NT2/D1 (cell line): ENCODE results near the gene FPGS.

ENCODE experiments used
- DNase-seq: peaks from one replicate; pipeline ENCODE4 v3.0.0-alpha.2; 2011; ENCODE audit warnings: low read depth, low spot score
- H3K27me3 ChIP-seq: 2 replicates; pipeline ENCODE4 v1.6.0; 2011; ENCODE audit warnings: mild to moderate bottlenecking; ENCODE audit not compliant: insufficient read length, insufficient read depth
- H3K36me3 ChIP-seq: 2 replicates; pipeline ENCODE4 v1.6.1; 2011; ENCODE audit warnings: mild to moderate bottlenecking, low read length, mixed read lengths; ENCODE audit not compliant: insufficient read depth, insufficient read length
- H3K4me1 ChIP-seq: 2 replicates; pipeline ENCODE4 v1.5.1; 2011; ENCODE audit not compliant: insufficient read depth, insufficient read length
- H3K4me3 ChIP-seq: 2 replicates; pipeline ENCODE4 v1.5.1; 2011; ENCODE audit warnings: low read depth; ENCODE audit not compliant: insufficient read length
- H3K9ac ChIP-seq: 2 replicates; pipeline ENCODE4 v1.6.0; 2011; ENCODE audit warnings: low read depth; ENCODE audit not compliant: insufficient read length
- H3K9me3 ChIP-seq: 2 replicates; pipeline ENCODE4 v1.5.1; 2011; ENCODE audit warnings: mild to moderate bottlenecking, low read length; ENCODE audit not compliant: insufficient read depth
- SUZ12 ChIP-seq: IDR thresholded peaks from 2 replicates; pipeline ENCODE4 v1.6.1; 2011; ENCODE audit not compliant: insufficient read length, insufficient read depth; ENCODE audit errors: extremely low read depth
- YY1 ChIP-seq: IDR thresholded peaks from 2 replicates; pipeline ENCODE4 v1.6.1; 2011; ENCODE audit not compliant: insufficient read length, insufficient read depth
- ZNF274 ChIP-seq: IDR thresholded peaks from 2 replicates; pipeline ENCODE4 v1.6.1; 2011; ENCODE audit warnings: mild to moderate bottlenecking, low read depth, low read length

FPGS gene

GRCh38 chr9:127765418-127765817 is 37.3 kb upstream of the FPGS start:
- no peak for TF ChIP-seq SUZ12
- no peak for TF ChIP-seq ZNF274
- no peak for TF ChIP-seq YY1
- H3K9ac ChIP-seq, result no peak overlapping the region
- no peaks in the 10 kb centered on the region for H3K9me3 ChIP-seq
- no peak for DNase-seq
- no peak overlapping the region for H3K4me3 ChIP-seq
- peaks cover 3% of the 10 kb centered on the region for H3K36me3 ChIP-seq
- no peaks in the 10 kb centered on the region for H3K27me3 ChIP-seq
- peaks cover 28% of the 10 kb centered on the region for H3K4me1 ChIP-seq

GRCh38 chr9:127767410-127767809 is 35.3 kb upstream of the FPGS start:
- Histone ChIP-seq H3K36me3 (peaks cover 3% of the 10 kb centered on the region), H3K27me3 (no peaks in the 10 kb centered on the region), H3K4me1 (peaks cover 31% of the 10 kb centered on the region), H3K4me3 (no peak overlapping the region), H3K9ac (peak overlapping the region; percentile 50), H3K9me3 (no peaks in the 10 kb centered on the region)
- DNase-seq, result no peak
- no peak for TF ChIP-seq YY1

GRCh38 chr9:127767909-127768331 is 34.8 kb upstream of the FPGS start:
- H3K4me3 ChIP-seq, result no peak overlapping the region
- H3K4me1 ChIP-seq, result peaks cover 28% of the 10 kb centered on the region
- TF ChIP-seq SUZ12 (no peak), ZNF274 (no peak), YY1 (no peak)
- H3K27me3 ChIP-seq, result no peaks in the 10 kb centered on the region
- peak overlapping the region; percentile 50 for H3K9ac ChIP-seq
- no peaks in the 10 kb centered on the region for H3K9me3 ChIP-seq
- no peak for DNase-seq
- peaks cover 3% of the 10 kb centered on the region for H3K36me3 ChIP-seq

GRCh38 chr9:127768698-127769097 is 34.0 kb upstream of the FPGS start:
- DNase-seq, result no peak
- no peaks in the 10 kb centered on the region for H3K9me3 ChIP-seq
- TF ChIP-seq SUZ12, result no peak
- no peak for TF ChIP-seq ZNF274
- no peak for TF ChIP-seq YY1
- H3K36me3 ChIP-seq, result peaks cover 3% of the 10 kb centered on the region
- no peak overlapping the region for H3K4me3 ChIP-seq
- H3K27me3 ChIP-seq, result no peaks in the 10 kb centered on the region
- H3K9ac ChIP-seq, result peak overlapping the region; percentile 50
- H3K4me1 ChIP-seq, result peaks cover 30% of the 10 kb centered on the region

GRCh38 chr9:127769101-127769500 is 33.6 kb upstream of the FPGS start:
- H3K27me3 ChIP-seq, result no peaks in the 10 kb centered on the region
- H3K4me3 ChIP-seq, result no peak overlapping the region
- H3K4me1 ChIP-seq, result peaks cover 34% of the 10 kb centered on the region
- TF ChIP-seq SUZ12 (no peak), ZNF274 (no peak), YY1 (no peak)
- peaks cover 3% of the 10 kb centered on the region for H3K36me3 ChIP-seq
- H3K9me3 ChIP-seq, result no peaks in the 10 kb centered on the region
- no peak overlapping the region for H3K9ac ChIP-seq
- DNase-seq, result no peak

DNA sequence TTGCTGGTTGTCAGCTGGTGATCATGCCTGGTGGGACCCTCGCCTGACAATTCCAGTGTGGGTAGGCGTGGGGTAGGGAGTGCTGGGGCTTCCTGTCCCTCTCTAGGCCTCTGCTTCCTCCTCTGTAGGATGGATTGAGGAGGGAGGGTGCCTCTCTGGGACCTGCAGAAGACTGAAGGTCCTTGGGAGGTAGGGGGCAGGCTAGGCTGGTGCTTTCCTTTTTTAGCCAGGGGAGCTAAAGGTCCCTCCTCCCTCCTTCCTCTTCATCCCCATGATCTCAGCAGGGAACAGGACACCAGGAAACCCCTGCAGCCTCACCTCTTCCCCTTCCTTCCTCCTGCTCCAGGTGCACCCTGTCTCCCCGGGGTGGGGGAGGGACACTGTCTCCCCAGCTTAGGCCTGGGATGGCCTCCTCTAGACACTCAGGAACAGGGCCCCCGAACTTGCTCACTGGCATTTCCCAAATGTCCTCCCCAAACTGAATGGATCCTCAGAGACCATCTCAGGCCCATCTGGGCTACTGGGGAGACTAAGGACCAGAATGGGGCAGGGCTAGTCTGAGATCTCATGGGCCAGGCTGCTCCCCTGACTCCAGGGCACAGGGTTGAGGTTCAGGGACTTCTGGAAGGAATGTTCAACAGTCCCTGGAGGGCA is 32.6 kb upstream of the FPGS start:
- peak overlapping the region; percentile 56 for H3K4me3 ChIP-seq
- TF ChIP-seq SUZ12 (no peak), ZNF274 (no peak), YY1 (no peak)
- H3K9me3 ChIP-seq, result no peaks in the 10 kb centered on the region
- H3K36me3 ChIP-seq, result peaks cover 3% of the 10 kb centered on the region
- H3K9ac ChIP-seq, result peak overlapping the region; percentile 68
- DNase-seq, result no peak
- peaks cover 33% of the 10 kb centered on the region for H3K4me1 ChIP-seq
- H3K27me3 ChIP-seq, result no peaks in the 10 kb centered on the region

DNA sequence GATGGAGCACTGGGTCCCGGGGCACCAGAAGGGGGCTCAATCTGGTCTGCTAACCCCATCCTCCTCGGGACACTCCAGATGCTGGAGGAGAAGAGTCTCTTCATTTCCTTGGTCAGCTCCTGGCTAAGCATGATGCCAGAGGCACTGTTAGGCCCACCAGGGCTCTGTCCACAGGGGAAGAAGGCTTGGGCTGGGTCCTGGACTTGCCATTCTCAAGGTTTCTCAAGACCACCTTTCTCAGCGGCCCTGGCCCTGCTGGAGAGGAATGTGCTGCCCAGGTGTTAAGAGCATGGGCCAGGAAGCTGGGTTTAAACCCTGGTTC is 32.1 kb upstream of the FPGS start:
- DNase-seq, result no peak
- Histone ChIP-seq H3K9ac (peak overlapping the region; percentile 68), H3K9me3 (no peaks in the 10 kb centered on the region), H3K4me3 (peak overlapping the region; percentile 56), H3K36me3 (peaks cover 3% of the 10 kb centered on the region), H3K4me1 (peaks cover 33% of the 10 kb centered on the region), H3K27me3 (no peaks in the 10 kb centered on the region)
- TF ChIP-seq YY1 (no peak), ZNF274 (no peak), SUZ12 (no peak)
